HepG2 (cell line): Measurements from ENCODE around the gene ZNF829. TPM values are rescaled to one million over a fixed set of nuclear protein-coding genes. Genes with fewer than 3 reads are reported as not detected.

ENCODE experiments used
- DZIP1 ChIP-seq: sonication (generic); formaldehyde crosslinking; IDR thresholded peaks from 2 replicates; pipeline ENCODE4 v1.5.0; 2020; ENCODE audit warnings: mild to moderate bottlenecking, missing genetic modification reagents
- GTF2F1 ChIP-seq: fragments of 150-350 bp; IDR thresholded peaks from 2 replicates; pipeline ENCODE4 v1.6.1; 2014; ENCODE audit warnings: low read length
- HNF1A ChIP-seq, 2 experiments: sonication (generic) in 1 of 2; formaldehyde crosslinking in 1 of 2; IDR thresholded peaks; 2 replicates each; pipeline versions ENCODE4 v1.4.0 to v1.6.1; 2016 to 2020; ENCODE audit warnings: borderline replicate concordance in 1 of 2, low read depth in 1 of 2, mild to moderate bottlenecking in 1 of 2, missing genetic modification reagents in 1 of 2
- IKZF5 ChIP-seq: IDR thresholded peaks from 2 replicates; pipeline ENCODE4 v1.6.1; 2018; ENCODE audit warnings: missing genetic modification reagents, mild to moderate bottlenecking, missing compliant biosample characterization
- MBNL3 ChIP-seq: fragments of 250-450 bp; sonication (Bioruptor Pico); conservative IDR thresholded peaks from 2 replicates; pipeline ENCODE4 v1.8.0; 2022; ENCODE audit warnings: mild to moderate bottlenecking, inconsistent platforms
- MED8 ChIP-seq: sonication (generic); formaldehyde crosslinking; IDR thresholded peaks from 2 replicates; pipeline ENCODE4 v1.8.1; 2023; ENCODE audit warnings: mild to moderate bottlenecking, missing genetic modification reagents; ENCODE audit not compliant: insufficient replicate concordance
- MTF1 ChIP-seq: sonication (generic); formaldehyde crosslinking; IDR thresholded peaks from 2 replicates; pipeline ENCODE4 v1.5.0; 2020; ENCODE audit warnings: missing genetic modification reagents
- PBX2 ChIP-seq: IDR thresholded peaks from 2 replicates; pipeline ENCODE4 v1.6.1; 2016; ENCODE audit warnings: control low read depth
- PCBP1 ChIP-seq: fragments of 200-400 bp; formaldehyde crosslinking; IDR thresholded peaks from 2 replicates; pipeline ENCODE4 v1.6.1; 2017; ENCODE audit warnings: mild to moderate bottlenecking, low read depth, low read length, borderline replicate concordance
- PCBP2 ChIP-seq: fragments of 200-400 bp; formaldehyde crosslinking; optimal IDR thresholded peaks from 2 replicates; pipeline ENCODE3; 2018; ENCODE audit warnings: low read length, low read depth; ENCODE audit not compliant: poor library complexity, severe bottlenecking
- SRSF4 ChIP-seq: fragments of 200-400 bp; formaldehyde crosslinking; IDR thresholded peaks from one replicate; pipeline ENCODE4 v1.6.1; 2018; ENCODE audit warnings: mild to moderate bottlenecking, low read depth, low read length, moderate library complexity; ENCODE audit not compliant: poor library complexity, severe bottlenecking
- TSC22D2 ChIP-seq: sonication (generic); formaldehyde crosslinking; IDR thresholded peaks from 2 replicates; pipeline ENCODE4 v1.5.1; 2020; ENCODE audit warnings: missing genetic modification reagents, mild to moderate bottlenecking, borderline replicate concordance
- YEATS4 ChIP-seq: sonication (generic); formaldehyde crosslinking; IDR thresholded peaks from 2 replicates; pipeline ENCODE4 v1.4.0; 2020; ENCODE audit warnings: missing genetic modification reagents, borderline replicate concordance
- ZNF235 ChIP-seq: sonication (generic); formaldehyde crosslinking; IDR thresholded peaks from 2 replicates; pipeline ENCODE4 v1.8.1; 2023; ENCODE audit warnings: mild to moderate bottlenecking, missing genetic modification reagents, borderline replicate concordance
- ZNF326 ChIP-seq: sonication (generic); formaldehyde crosslinking; IDR thresholded peaks from 2 replicates; pipeline ENCODE4 v1.4.0; 2020; ENCODE audit warnings: missing genetic modification reagents, borderline replicate concordance
- ZNF354B ChIP-seq: sonication (generic); formaldehyde crosslinking; IDR thresholded peaks from 2 replicates; pipeline ENCODE4 v1.8.0; 2022; ENCODE audit warnings: mild to moderate bottlenecking, missing genetic modification reagents
- ZNF792 ChIP-seq: IDR thresholded peaks from 2 replicates; pipeline ENCODE4 v1.6.1; 2016
- polyA plus RNA-seq, 8 experiments: library from polyadenylated mRNA; depleted of rRNA in 3 of 8; stranded (reverse) in 7 of 8; unstranded in 1 of 8; fragments of >200 nt; fragmentation: Illumina TruSeq in 4 of 8; extraction: Trizol in 4 of 8; gene quantifications; 2 replicates each; pipeline versions ENCODE4 v1.2.1 to v1.2.3, GENCODE V29; 2011 to 2016; ENCODE audit warnings: low read depth in 4 of 8, missing spikeins in 1 of 8, mixed read lengths in 1 of 8; ENCODE audit not compliant: insufficient read depth in 1 of 8
- total RNA-seq, 5 experiments: library from RNA; depleted of rRNA; stranded (reverse); fragments of >200 nt; fragmentation: Illumina TruSeq; extraction: Trizol; gene quantifications; 2 replicates each; pipeline ENCODE4 v1.2.3, GENCODE V29; 2016; ENCODE audit warnings: low read depth in 1 of 5

Gene ZNF829
- total and polyA plus RNA-seq, 2 of the 13 experiments (the other 11 are each of a cell fraction or from before 2014, with no cell fraction given), result 0.15 to 0.86 TPM

GRCh38 chr19:36850559-36851442, 65.3 kb downstream of the ZNF829 start, which contains the start of gene ZNF345 (continued):
- TF ChIP-seq HNF1A (IDR thresholded peaks at IDR 0.05; ENCODE audit: low read depth), result 0 out of 2 replicates have a peak, but pooled peaks have one; percentile 23
- no peak for TF ChIP-seq HNF1A (CRISPR knock-in tag; IDR thresholded peaks at IDR 0.05; ENCODE audit: borderline replicate concordance)
- TF ChIP-seq SRSF4, result no peak
- TF ChIP-seq TSC22D2 (CRISPR knock-in tag), result no peak
- no peak for TF ChIP-seq IKZF5 (CRISPR knock-in tag)
- TF ChIP-seq MBNL3 (CRISPR knock-in tag), result no peak
- TF ChIP-seq ZNF792 (CRISPR knock-in tag), result no peak
- no peak for TF ChIP-seq PBX2 (CRISPR knock-in tag)
- no peak for TF ChIP-seq MTF1 (CRISPR knock-in tag)
- no peak for TF ChIP-seq ZNF326
- TF ChIP-seq ZNF354B (CRISPR knock-in tag), result no peak
- TF ChIP-seq PCBP2, result no peak
- TF ChIP-seq MED8 (CRISPR knock-in tag), result no peak
- no peak for TF ChIP-seq PCBP1
- TF ChIP-seq ZNF235 (CRISPR knock-in tag), result no peak
- TF ChIP-seq YEATS4 (CRISPR knock-in tag), result peak; percentile 71
- TF ChIP-seq DZIP1 (CRISPR knock-in tag), result no peak
- no peak for TF ChIP-seq GTF2F1
